COR-L47 (cell line): ENCODE data around the gene UFD1.
"Not testable (repeated sequence)": the region's sequence is repeated elsewhere in the genome, so short reads cannot be mapped to it uniquely, and the experiment has no call there.

Experiments used
- DNase-seq: peaks from one replicate; lab custom pipeline; 2025; lab: John Stamatoyannopoulos, UW

UFD1 gene

GRCh38 chr22:19448739-19449421 is 30.1 kb downstream of the UFD1 start:
- DNase-seq: no peak

GRCh38 chr22:19448076-19448607 is 30.9 kb downstream of the UFD1 start:
- no peak for DNase-seq

GRCh38 chr22:19447330-19448075 is 31.5 kb downstream of the UFD1 start, which contains the start of gene C22orf39:
Gene C22orf39, minus strand, starts transcription at chr22:19447711. Its CDS starts 23 bp downstream, at chr22:19447688.
- peak; percentile 93 for DNase-seq

- no peak for DNase-seq
These were observed 32.2 kb downstream of the UFD1 start for GRCh38 chr22:19446603-19447329.

- DNase-seq: not testable (repeated sequence)
These were observed 33.6 kb downstream of the UFD1 start for GRCh38 chr22:19445279-19445982.

GRCh38 chr22:19443544-19444211 is 35.3 kb downstream of the UFD1 start:
- no peak for DNase-seq

GRCh38 chr22:19442166-19442565 is 36.8 kb downstream of the UFD1 start:
- no peak for DNase-seq

- DNase-seq: no peak
These were observed 38.4 kb downstream of the UFD1 start for GRCh38 chr22:19440411-19441195.

- DNase-seq: no peak
These were observed 40.7 kb downstream of the UFD1 start for GRCh38 chr22:19438298-19438697.

GRCh38 chr22:19436444-19437161 is 42.4 kb downstream of the UFD1 start:
- DNase-seq: not testable (repeated sequence)

- no peak for DNase-seq
These were observed 44.0 kb downstream of the UFD1 start for GRCh38 chr22:19434829-19435580.

GRCh38 chr22:19434401-19434800 is 44.6 kb downstream of the UFD1 start:
- no peak for DNase-seq

- DNase-seq: peak; percentile 95
These were observed 46.7 kb downstream of the UFD1 start, which contains the start of gene MRPL40 for GRCh38 chr22:19432133-19432851. Gene MRPL40, plus strand, starts transcription at chr22:19432545. Its CDS starts 10 bp downstream, at chr22:19432555.

- DNase-seq: peak; percentile 81
These were observed 47.3 kb downstream of the UFD1 start, which contains the start of gene HIRA for GRCh38 chr22:19431649-19432132. Gene HIRA, minus strand, starts transcription at chr22:19431733. Its CDS starts 257 bp downstream, at chr22:19431476.

GRCh38 chr22:19430890-19431541 is 48.0 kb downstream of the UFD1 start:
- peak; percentile 8 for DNase-seq

GRCh38 chr22:19429950-19430889 is 48.8 kb downstream of the UFD1 start:
- DNase-seq: peak; percentile 16
